HepG2 (cell line): Measurements from ENCODE around the gene DENND5B. TPM values are rescaled to one million over a fixed set of nuclear protein-coding genes. Genes with fewer than 3 reads are reported as not detected.

Source experiments
- ATAC-seq: fragments of 200-7000 bp; cut with Tn5 transposase; 3 replicates; pipeline ENCODE4 v1.9.1; 2020; ENCODE audit warnings: mild to moderate bottlenecking, moderate library complexity
- BruUV-seq: library from RNA; stranded (reverse); fragments of 400-500 nt; replicated peaks from 2 replicates; lab custom pipeline; 2021; lab: Mats Ljungman, UMichigan
- CTCF ChIA-PET: fragments of 300-600 bp; formaldehyde crosslinking; extraction: SDS; loops from one replicate; lab custom pipeline; 2021; ENCODE audit warnings: low total read pairs, inconsistent platforms, low intra/inter-chr PET ratio; lab: Yijun Ruan, JAX
- POLR2A ChIA-PET: fragments of 350-600 bp; sonication (Branson Sonifier 250); formaldehyde crosslinking; loops from one replicate; lab custom pipeline; 2020; ENCODE audit warnings: antibody characterized with exemption, inconsistent platforms; lab: Yijun Ruan, JAX
- DNase-seq: peaks from one replicate; pipeline ENCODE4 v3.0.0-alpha.2; 2015; ENCODE audit warnings: low spot score
- FAIRE-seq: peaks from 3 replicates; lab custom pipeline; 2011; peaks lifted over from hg19 to GRCh38; lab: Jason Lieb, UNC
- H2AFZ ChIP-seq: one replicate; pipeline ENCODE4 v1.6.1; 2011; ENCODE audit warnings: low read length, inconsistent platforms
- H3K27ac ChIP-seq: fragments of 300-600 bp; 3 replicates; pipeline ENCODE4 v1.8.0; 2011; ENCODE audit warnings: mixed run types, mild to moderate bottlenecking, mixed read lengths, low read length, inconsistent platforms; ENCODE audit not compliant: insufficient read depth; ENCODE audit errors: extremely low read length
- H3K27me3 ChIP-seq, 2 experiments: fragments of 200-600 bp in 1 of 2; 2 replicates in 1 of 2; 3 replicates in 1 of 2; pipeline versions ENCODE4 v1.6.0 to v1.8.0; 2011; ENCODE audit warnings: low read length in 2 of 2, mild to moderate bottlenecking in 2 of 2, moderate library complexity in 2 of 2, inconsistent platforms in 1 of 2; ENCODE audit not compliant: insufficient read depth in 2 of 2, control insufficient read depth in 1 of 2
- H3K36me3 ChIP-seq, 2 experiments: fragments of 200-600 bp in 1 of 2; replicated peaks in 1 of 2; 2 replicates in 1 of 2; 3 replicates in 1 of 2; pipeline versions ENCODE4 v1.5.1 to v1.8.0; 2011; ENCODE audit warnings: low read length in 2 of 2, inconsistent platforms in 1 of 2; ENCODE audit not compliant: insufficient read depth in 2 of 2, control insufficient read depth in 1 of 2
- H3K4me1 ChIP-seq: 2 replicates; pipeline ENCODE4 v1.5.1; 2012; ENCODE audit warnings: low read length, inconsistent platforms; ENCODE audit not compliant: insufficient read depth
- H3K4me2 ChIP-seq: 2 replicates; pipeline ENCODE4 v1.6.0; 2011; ENCODE audit warnings: low read depth, low read length, inconsistent platforms
- H3K4me3 ChIP-seq, 3 experiments: fragments of 200-600 bp in 1 of 3; sonication (generic), shearing (Covaris generic) in 1 of 3; replicated peaks in 1 of 3; 2 replicates each; pipeline ENCODE4 v1.5.1; 2011 to 2016; ENCODE audit warnings: low read length in 3 of 3, inconsistent platforms in 2 of 3, low read depth in 2 of 3, mild to moderate bottlenecking in 2 of 3, control low read depth in 1 of 3, mixed read lengths in 1 of 3; ENCODE audit not compliant: insufficient read depth in 1 of 3
- H3K79me2 ChIP-seq: one replicate; pipeline ENCODE4 v1.6.1; 2011; ENCODE audit warnings: low read length, inconsistent platforms; ENCODE audit not compliant: insufficient read depth
- H3K9ac ChIP-seq: 2 replicates; pipeline ENCODE4 v1.6.0; 2011; ENCODE audit warnings: mild to moderate bottlenecking, low read depth, low read length, inconsistent platforms; ENCODE audit not compliant: insufficient read depth
- H3K9me3 ChIP-seq: 2 replicates; pipeline ENCODE4 v1.5.1; 2012; ENCODE audit warnings: mild to moderate bottlenecking, low read length
- H4K20me1 ChIP-seq: 2 replicates; pipeline ENCODE4 v1.6.0; 2011; ENCODE audit warnings: inconsistent platforms, mild to moderate bottlenecking, low read length, moderate library complexity; ENCODE audit not compliant: insufficient read depth
- CENPT ChIP-seq: sonication (generic); formaldehyde crosslinking; IDR thresholded peaks from 2 replicates; pipeline ENCODE4 v1.8.0; 2022; ENCODE audit warnings: low read depth, mild to moderate bottlenecking, moderate library complexity, missing genetic modification reagents
- HDAC2 ChIP-seq: sonication (generic); formaldehyde crosslinking; IDR thresholded peaks from 2 replicates; pipeline ENCODE4 v1.4.0; 2020; ENCODE audit warnings: missing genetic modification reagents
- KDM5A ChIP-seq: fragments of 200-600 bp; sonication (generic); IDR thresholded peaks from 2 replicates; pipeline ENCODE4 v1.7.0; 2018; ENCODE audit warnings: antibody characterized with exemption, mild to moderate bottlenecking, low read length, borderline replicate concordance
- MBD4 ChIP-seq: IDR thresholded peaks from 2 replicates; pipeline ENCODE4 v1.6.1; 2012; ENCODE audit warnings: low read length, inconsistent platforms, borderline replicate concordance
- POLR2A ChIP-seq, 2 experiments: IDR thresholded peaks; 2 replicates each; pipeline ENCODE4 v1.6.1; 2011; ENCODE audit warnings: low read depth in 2 of 2, low read length in 2 of 2, mild to moderate bottlenecking in 1 of 2, moderate library complexity in 1 of 2; ENCODE audit not compliant: insufficient read depth in 1 of 2
- REST ChIP-seq, 2 experiments: IDR thresholded peaks; 2 replicates each; pipeline ENCODE4 v1.6.1; 2011 to 2012; ENCODE audit warnings: low read length in 2 of 2, borderline replicate concordance in 1 of 2, low read depth in 1 of 2, mild to moderate bottlenecking in 1 of 2, moderate library complexity in 1 of 2
- RFXAP ChIP-seq: sonication (generic); formaldehyde crosslinking; IDR thresholded peaks from 2 replicates; pipeline ENCODE4 v1.4.0; 2020; ENCODE audit warnings: missing genetic modification reagents, borderline replicate concordance
- SMARCC2 ChIP-seq: fragments of 450-650 bp; IDR thresholded peaks from 2 replicates; pipeline ENCODE4 v1.6.1; 2017; ENCODE audit warnings: antibody characterized with exemption, mild to moderate bottlenecking
- SMC3 ChIP-seq: IDR thresholded peaks from 2 replicates; pipeline ENCODE4 v1.6.1; 2011; ENCODE audit warnings: low read length, improper control_type of control experiment
- SOX13 ChIP-seq, 3 experiments: fragments of 450-650 bp in 1 of 3; sonication (generic) in 1 of 3; formaldehyde crosslinking in 1 of 3; IDR thresholded peaks in 2 of 3; conservative IDR thresholded peaks in 1 of 3; 2 replicates each; pipeline versions ENCODE4 v1.5.0 to v1.6.1; 2016 to 2020; ENCODE audit warnings: antibody characterized with exemption in 1 of 3, mild to moderate bottlenecking in 1 of 3, missing compliant biosample characterization in 1 of 3, missing genetic modification reagents in 1 of 3, moderate library complexity in 1 of 3
- TCF7 ChIP-seq: sonication (generic); IDR thresholded peaks from 2 replicates; pipeline ENCODE4 v1.6.1; 2016; ENCODE audit warnings: antibody characterized with exemption, low read depth
- ZEB1 ChIP-seq: IDR thresholded peaks from 2 replicates; pipeline ENCODE4 v1.6.1; 2012; ENCODE audit warnings: mild to moderate bottlenecking, low read depth, inconsistent platforms; ENCODE audit not compliant: insufficient replicate concordance
- ZNF230 ChIP-seq: sonication (generic); formaldehyde crosslinking; IDR thresholded peaks from 2 replicates; pipeline ENCODE4 v1.4.0; 2020; ENCODE audit warnings: mild to moderate bottlenecking, missing genetic modification reagents
- ZNF251 ChIP-seq: sonication (generic); formaldehyde crosslinking; IDR thresholded peaks from 2 replicates; pipeline ENCODE4 v1.9.0; 2021; ENCODE audit warnings: mild to moderate bottlenecking, missing genetic modification reagents
- ZNF367 ChIP-seq: sonication (generic); formaldehyde crosslinking; IDR thresholded peaks from 2 replicates; pipeline ENCODE4 v1.4.0; 2020; ENCODE audit warnings: missing genetic modification reagents, borderline replicate concordance
- ZNF510 ChIP-seq: sonication (generic); formaldehyde crosslinking; IDR thresholded peaks from 2 replicates; pipeline ENCODE4 v1.4.0; 2020; ENCODE audit warnings: low read depth, mild to moderate bottlenecking, missing genetic modification reagents
- ZNF788 ChIP-seq: sonication (generic); formaldehyde crosslinking; IDR thresholded peaks from 2 replicates; pipeline ENCODE4 v1.5.0; 2020; ENCODE audit warnings: mild to moderate bottlenecking, missing genetic modification reagents, borderline replicate concordance
- ZNF839 ChIP-seq: sonication (generic); formaldehyde crosslinking; IDR thresholded peaks from 2 replicates; pipeline ENCODE4 v1.4.0; 2020; ENCODE audit warnings: missing genetic modification reagents, mild to moderate bottlenecking, borderline replicate concordance
- ZSCAN21 ChIP-seq: sonication (generic); formaldehyde crosslinking; IDR thresholded peaks from 2 replicates; pipeline ENCODE4 v1.8.0; 2022; ENCODE audit warnings: mild to moderate bottlenecking, missing genetic modification reagents, moderate library complexity, borderline replicate concordance
- WGBS: methylation state at CpG from one replicate; pipeline ENCODE4 v1.1.6; 2017; ENCODE audit warnings: low lambda C conversion rate; 5-methylcytosine and 5-hydroxymethylcytosine counted together
- in situ Hi-C: cut with HindIII; loops from 2 replicates; pipeline ENCODE4 v1.10.0; 2017; ENCODE audit warnings: low pct_unique_long_range_greater_than_20kb; ENCODE audit not compliant: extremely low pct_ligation_motif_present
- intact Hi-C: fragments of 100-400 bp; cut with micrococcal nuclease; formaldehyde crosslinking; loops from one replicate; pipeline ENCODE4 v1.10.0; 2022; ENCODE audit not compliant: unreplicated experiment
- polyA plus RNA-seq, 8 experiments: library from polyadenylated mRNA; depleted of rRNA in 3 of 8; stranded (reverse) in 7 of 8; unstranded in 1 of 8; fragments of >200 nt; fragmentation: Illumina TruSeq in 4 of 8; extraction: Trizol in 4 of 8; gene quantifications; 2 replicates each; pipeline versions ENCODE4 v1.2.1 to v1.2.3, GENCODE V29; 2011 to 2016; ENCODE audit warnings: low read depth in 4 of 8, missing spikeins in 1 of 8, mixed read lengths in 1 of 8; ENCODE audit not compliant: insufficient read depth in 1 of 8
- total RNA-seq, 5 experiments: library from RNA; depleted of rRNA; stranded (reverse); fragments of >200 nt; fragmentation: Illumina TruSeq; extraction: Trizol; gene quantifications; 2 replicates each; pipeline ENCODE4 v1.2.3, GENCODE V29; 2016; ENCODE audit warnings: low read depth in 1 of 5
- TF ChIP-seq, protein P1 (sequence below): sonication (generic); formaldehyde crosslinking; IDR thresholded peaks from 2 replicates; pipeline ENCODE4 v1.4.0; 2020; ENCODE audit warnings: mild to moderate bottlenecking, missing genetic modification reagents

DENND5B gene
- total and polyA plus RNA-seq, 2 of the 13 experiments (the other 11 are each of a cell fraction or from before 2014, with no cell fraction given), result 14.7 to 18.7 TPM

- TF ChIP-seq REST (IDR thresholded peaks at IDR 0.05; ENCODE audit: borderline replicate concordance in 1 of 2, low read depth in 1 of 2, low read length in 2 of 2), result 0 out of 4 replicates have a peak, but pooled peaks of 1 of the 2 experiments have one; percentile 38
Measured at GRCh38 chr12:31589904-31590641, 863 bp downstream of the DENND5B start (continued).

- peak overlapping the region; percentile 100 for H3K27ac ChIP-seq
- DNase-seq, result no peak
- WGBS, result under 1% methylated on average over 15 of the region's 15 CpGs
- ChIA-PET CTCF (no interaction called here), POLR2A (interaction anchor here (1.1 to 2.2 kb wide), 8 partner anchors 11 to 227 kb away, joined by 3 to 16 read pairs (median 4); no protein-coding TSS in a partner anchor)
- H3K9ac ChIP-seq, result peak overlapping the region; percentile 96
- ATAC-seq, result no peak
- H3K4me1 ChIP-seq, result peaks cover 42% of the 10 kb centered on the region
- H3K79me2 ChIP-seq, result peaks cover 52% of the 10 kb centered on the region
- peak overlapping the region; percentile 86 to 95 (median 89) for H3K4me3 ChIP-seq
- peak overlapping the region; percentile 76 for H3K4me2 ChIP-seq
- intact Hi-C loops (loop anchor here (5.0 kb wide), 1 partner anchor 157 kb away; no protein-coding TSS in a partner anchor), in situ Hi-C loops (no loop called here)
- no peak overlapping the region for H2AFZ ChIP-seq
- H4K20me1 ChIP-seq, result peaks cover 13% of the 10 kb centered on the region; the same call in 1 of the 2 replicates
- H3K9me3 ChIP-seq, result no peaks in the 10 kb centered on the region
- BruUV-seq, result no TSS peak
- H3K36me3 ChIP-seq, result no peaks in the 10 kb centered on the region
- no peaks in the 10 kb centered on the region for H3K27me3 ChIP-seq
- no peak for FAIRE-seq
- TF ChIP-seq SMARCC2 (no peak), RFXAP (CRISPR knock-in tag) (no peak), ZNF788 (no peak), ZNF251 (CRISPR knock-in tag) (no peak), HDAC2 (CRISPR knock-in tag) (no peak), TCF7 (0 out of 2 replicates have a peak, but pooled peaks have one; percentile 49), SOX13 (IDR thresholded peaks at IDR 0.05) (no peak), SOX13 (CRISPR knock-in tag; conservative IDR thresholded peaks at IDR 0.05 in 1 of 2, IDR thresholded peaks at IDR 0.05 in 1 of 2) (no peak), ZEB1 (no peak), ZSCAN21 (CRISPR knock-in tag) (no peak), ZNF367 (CRISPR knock-in tag) (no peak), ZNF230 (CRISPR knock-in tag) (peak; percentile 84; the same call in 1 of the 2 replicates), SMC3 (no peak), KDM5A (peak; percentile 28; the same call in 1 of the 2 replicates), ZNF510 (CRISPR knock-in tag) (no peak), MBD4 (no peak), ZNF839 (CRISPR knock-in tag) (no peak), POLR2A (IDR thresholded peaks at IDR 0.05; ENCODE audit: insufficient read depth in 1 of 2, low read depth in 2 of 2, low read length in 2 of 2) (no peak), CENPT (CRISPR knock-in tag) (no peak)
- TF ChIP-seq, protein P1, sequence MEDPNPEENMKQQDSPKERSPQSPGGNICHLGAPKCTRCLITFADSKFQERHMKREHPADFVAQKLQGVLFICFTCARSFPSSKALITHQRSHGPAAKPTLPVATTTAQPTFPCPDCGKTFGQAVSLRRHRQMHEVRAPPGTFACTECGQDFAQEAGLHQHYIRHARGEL (CRISPR knock-in tag), result no peak
Measured at GRCh38 chr12:31589598-31589903, 1.4 kb downstream of the DENND5B start.
